Limb (tissue), 2 donors: ENCODE measurements around the gene GCK.

Source experiments
- DNase-seq, 2 donors: peaks; one replicate each; pipeline ENCODE4 v3.0.0-alpha.2; 2016; ENCODE audit errors: extremely low spot score in 2 of 2

Gene GCK

GRCh38 chr7:44117801-44118429 lies 71.3 kb downstream of the GCK start:
- DNase-seq, result no peak

DNA sequence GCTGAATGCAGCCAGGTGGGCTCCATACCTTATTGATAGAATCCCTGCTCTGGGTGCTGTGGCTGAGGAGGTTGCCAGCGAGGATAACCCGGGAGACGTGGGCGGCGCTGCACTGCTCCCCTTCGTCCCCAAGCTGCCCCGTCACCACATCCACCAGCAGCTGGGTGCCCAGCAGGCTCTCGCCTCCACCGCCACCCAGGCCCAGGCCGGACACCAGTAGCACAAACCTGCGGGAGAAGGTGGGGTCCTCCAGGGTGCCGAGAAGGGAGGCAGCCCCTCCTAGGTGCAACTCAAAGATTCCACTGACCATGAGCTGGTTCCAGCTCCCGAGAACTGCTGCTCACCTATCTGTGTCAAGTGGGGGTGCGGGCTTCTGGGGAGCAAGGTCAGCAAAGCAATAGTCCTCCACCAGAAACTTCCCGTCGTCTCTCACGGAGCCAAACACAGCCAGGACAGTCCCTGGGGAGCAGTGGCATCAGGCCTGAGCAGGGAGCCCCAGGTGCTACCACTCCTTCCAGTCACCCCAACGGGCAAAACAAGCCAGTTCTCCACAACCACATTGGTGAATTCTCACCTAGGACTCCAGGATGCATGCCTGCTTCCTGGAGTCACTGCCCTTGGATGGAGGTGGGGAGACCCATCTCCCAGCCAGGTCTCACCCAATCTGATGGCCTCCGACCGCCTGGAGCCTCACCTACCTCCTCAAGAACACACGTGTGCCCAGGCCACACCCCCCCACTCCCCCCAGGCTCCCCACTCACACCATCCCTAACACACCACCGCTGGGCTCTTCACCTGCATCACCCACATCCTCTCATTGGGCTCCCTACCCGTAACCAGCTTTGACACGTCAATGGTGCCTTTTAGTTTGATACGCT lies 72.2 kb downstream of the GCK start:
- DNase-seq, result no peak

GRCh38 chr7:44116087-44116788 lies 73.0 kb downstream of the GCK start:
- no peak for DNase-seq

DNA sequence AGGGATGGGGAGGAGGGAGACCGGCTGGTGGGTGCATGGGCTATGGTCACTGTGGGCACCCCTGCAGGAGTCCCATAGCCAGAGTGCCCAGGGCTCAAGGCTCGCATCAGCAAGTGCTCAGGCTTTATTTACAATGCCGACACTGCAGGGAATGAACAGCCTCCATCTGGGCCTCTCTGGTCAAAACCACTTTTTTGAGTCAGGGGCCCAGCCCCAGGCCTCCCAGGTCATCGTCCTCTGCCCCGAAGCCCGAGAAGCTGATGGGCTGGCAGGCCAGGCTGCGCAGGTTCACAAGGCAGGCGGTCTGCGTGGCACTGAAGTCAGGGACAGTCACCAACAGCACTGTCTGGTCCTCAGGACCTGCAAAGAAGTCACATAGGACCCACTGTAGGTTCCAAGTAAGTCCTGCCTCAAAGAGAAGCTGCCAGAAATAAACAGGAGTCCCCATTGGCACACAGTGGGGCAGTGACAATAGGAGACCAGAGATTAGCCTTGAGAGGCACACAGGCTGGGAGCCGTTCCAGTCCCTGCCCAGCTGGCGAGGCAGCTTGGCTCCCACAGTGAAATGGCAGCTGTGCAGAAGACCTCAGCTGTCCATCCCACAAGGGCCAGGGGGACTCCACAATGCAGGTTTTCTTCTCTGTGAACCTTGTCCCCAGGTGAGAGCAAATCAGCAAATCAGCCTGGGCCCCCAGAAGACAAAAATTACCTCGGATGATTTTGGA lies 74.5 kb downstream of the GCK start:
- no peak for DNase-seq

- no peak for DNase-seq
Observed at GRCh38 chr7:44113764-44114354, 75.4 kb downstream of the GCK start.

DNA sequence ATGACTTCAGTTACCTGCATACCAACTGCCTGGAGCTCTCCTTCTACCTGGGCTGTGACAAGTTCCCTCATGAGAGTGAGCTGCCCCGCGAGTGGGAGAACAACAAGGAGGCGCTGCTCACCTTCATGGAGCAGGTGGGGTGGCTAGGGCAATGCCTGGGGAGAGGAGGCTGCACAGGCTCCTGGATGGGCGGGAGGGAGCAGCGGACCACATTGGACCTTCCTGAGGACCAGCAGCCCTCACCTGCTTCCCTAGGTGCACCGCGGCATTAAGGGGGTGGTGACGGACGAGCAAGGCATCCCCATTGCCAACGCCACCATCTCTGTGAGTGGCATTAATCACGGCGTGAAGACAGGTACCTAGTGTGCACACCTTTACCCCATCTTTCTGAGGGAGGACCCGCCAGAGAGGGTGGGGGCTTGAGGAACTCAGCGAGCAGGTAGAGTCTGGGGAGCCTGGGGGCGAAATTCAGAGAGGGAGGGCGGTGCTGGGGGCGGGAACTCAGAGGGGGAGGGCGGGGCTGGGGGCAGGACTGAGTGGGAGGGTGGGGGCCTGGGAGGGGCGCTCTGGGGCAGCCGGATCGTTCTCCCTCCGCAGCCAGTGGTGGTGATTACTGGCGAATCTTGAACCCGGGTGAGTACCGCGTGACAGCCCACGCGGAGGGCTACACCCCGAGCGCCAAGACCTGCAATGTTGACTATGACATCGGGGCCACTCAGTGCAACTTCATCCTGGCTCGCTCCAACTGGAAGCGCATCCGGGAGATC lies 76.1 kb downstream of the GCK start:
- DNase-seq, result no peak

GRCh38 chr7:44112231-44112996 lies 76.8 kb downstream of the GCK start:
- DNase-seq, result no peak

DNA sequence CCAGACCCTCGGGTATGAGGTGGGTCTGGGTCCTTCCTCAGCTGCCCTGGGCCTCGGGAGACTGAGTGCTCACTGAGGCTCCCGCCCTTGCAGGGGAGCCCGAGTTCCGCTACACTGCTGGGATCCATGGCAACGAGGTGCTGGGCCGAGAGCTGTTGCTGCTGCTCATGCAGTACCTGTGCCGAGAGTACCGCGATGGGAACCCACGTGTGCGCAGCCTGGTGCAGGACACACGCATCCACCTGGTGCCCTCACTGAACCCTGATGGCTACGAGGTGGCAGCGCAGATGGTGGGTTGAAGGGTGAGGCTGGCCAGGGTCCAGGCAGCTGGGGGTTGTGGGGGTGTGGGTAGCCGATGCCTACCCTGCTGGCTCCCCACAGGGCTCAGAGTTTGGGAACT lies 77.5 kb downstream of the GCK start:
- no peak for DNase-seq

- DNase-seq, result no peak
Observed at GRCh38 chr7:44110719-44111635, 78.3 kb downstream of the GCK start.

DNA sequence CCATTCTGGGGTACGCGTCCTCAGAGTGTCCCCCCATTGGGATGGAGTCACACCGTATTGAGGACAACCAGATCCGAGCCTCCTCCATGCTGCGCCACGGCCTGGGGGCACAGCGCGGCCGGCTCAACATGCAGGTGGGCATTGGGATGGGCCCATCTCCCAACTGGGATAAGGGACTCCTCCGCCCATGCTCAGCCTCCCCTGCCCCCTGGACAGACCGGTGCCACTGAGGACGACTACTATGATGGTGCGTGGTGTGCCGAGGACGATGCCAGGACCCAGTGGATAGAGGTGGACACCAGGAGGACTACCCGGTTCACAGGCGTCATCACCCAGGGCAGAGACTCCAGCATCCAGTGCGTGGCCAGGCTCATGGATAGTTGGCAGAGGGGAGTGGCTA lies 79.2 kb downstream of the GCK start:
- DNase-seq, result no peak

GRCh38 chr7:44108768-44109750 lies 80.2 kb downstream of the GCK start:
- DNase-seq, result no peak

DNA sequence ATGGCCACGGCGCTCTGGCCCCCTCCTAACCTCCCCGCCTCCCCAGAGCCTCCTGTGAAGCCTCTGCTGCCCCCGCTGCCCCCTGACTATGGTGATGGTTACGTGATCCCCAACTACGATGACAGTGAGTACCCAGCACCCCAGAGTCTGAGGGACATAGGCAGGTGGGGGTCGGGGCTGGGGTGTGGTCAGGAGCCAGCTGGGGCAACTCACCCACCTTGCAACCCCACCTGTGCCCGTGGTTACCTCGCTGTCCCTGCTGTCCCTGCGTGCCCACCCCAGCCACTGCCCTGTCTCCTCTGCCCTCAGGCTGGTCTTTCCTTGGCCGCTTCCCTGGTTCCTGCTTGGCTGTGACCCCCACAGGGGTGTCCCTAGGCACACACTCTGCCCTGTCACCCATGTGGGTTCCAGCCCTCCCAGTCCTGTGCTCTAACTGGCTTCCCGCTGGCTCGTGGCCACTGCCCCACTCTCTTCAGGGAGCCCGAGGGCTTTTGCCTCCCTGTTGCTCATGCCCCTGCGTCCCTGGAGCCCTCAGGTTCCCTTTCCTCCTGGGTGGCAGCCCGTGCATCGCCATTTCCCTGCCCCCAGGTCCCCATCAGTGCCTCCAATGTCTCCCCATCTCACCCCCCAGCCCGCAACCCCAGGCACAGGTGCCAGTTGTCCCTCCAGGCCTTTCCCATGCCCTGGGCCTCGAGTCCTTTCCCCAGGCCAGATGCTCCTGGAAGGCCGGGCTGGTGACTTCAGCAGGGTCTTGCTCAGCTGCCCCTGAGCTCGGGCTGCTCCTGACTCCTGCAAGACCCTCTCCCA lies 81.1 kb downstream of the GCK start:
- no peak for DNase-seq

- no peak for DNase-seq
Observed at GRCh38 chr7:44107116-44107960, 81.9 kb downstream of the GCK start.

GRCh38 chr7:44106311-44107065 lies 82.8 kb downstream of the GCK start:
- DNase-seq, result no peak

DNA sequence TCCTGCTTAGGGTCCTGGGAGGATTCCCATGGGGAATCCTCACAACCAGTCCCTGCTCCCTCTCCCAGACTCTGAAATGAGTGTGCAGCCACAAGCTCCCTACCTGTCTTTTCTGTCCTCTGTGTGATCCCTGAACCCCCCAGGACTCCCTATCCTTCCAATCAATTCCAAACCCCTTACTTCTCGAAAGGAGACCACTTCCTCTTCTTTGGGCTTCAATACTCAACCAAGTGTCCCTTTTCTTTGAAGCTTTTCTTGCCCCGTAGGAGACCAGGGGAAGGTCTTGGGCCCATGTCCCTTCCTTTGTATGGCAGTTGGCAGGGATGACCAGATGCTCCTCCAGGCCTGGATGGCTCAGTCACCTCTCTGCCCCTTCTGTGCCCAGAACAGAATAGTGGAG lies 83.4 kb downstream of the GCK start:
- DNase-seq, result no peak
